ENCODE data around the gene CSGALNACT2.

CSGALNACT2 gene

DNA sequence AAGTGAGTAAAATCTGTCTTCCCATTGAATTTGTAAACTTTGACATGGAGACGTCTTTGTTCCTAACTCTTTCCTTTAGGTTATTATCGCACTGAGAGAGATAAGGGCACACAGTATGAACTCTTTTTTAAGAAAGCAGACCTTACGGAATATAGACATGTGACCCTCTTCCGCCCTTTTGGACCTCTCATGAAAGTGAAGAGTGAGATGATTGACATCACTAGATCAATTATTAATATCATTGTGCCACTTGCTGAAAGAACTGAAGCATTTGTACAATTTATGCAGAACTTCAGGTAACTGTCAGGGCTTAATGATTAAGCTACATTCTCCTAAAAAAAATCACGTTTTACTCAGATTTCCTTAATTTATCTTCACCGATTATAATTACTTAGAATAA lies 20.4 kb downstream of the CSGALNACT2 start:
- no peak for DNase-seq (ENCODE audit: low read depth in 2 of 2)
- H3K4me3 ChIP-seq (replicated peaks in 1 of 2; ENCODE audit: low read depth in 2 of 2, low read length in 2 of 2) = no peak overlapping the region
- TF ChIP-seq, protein P1, sequence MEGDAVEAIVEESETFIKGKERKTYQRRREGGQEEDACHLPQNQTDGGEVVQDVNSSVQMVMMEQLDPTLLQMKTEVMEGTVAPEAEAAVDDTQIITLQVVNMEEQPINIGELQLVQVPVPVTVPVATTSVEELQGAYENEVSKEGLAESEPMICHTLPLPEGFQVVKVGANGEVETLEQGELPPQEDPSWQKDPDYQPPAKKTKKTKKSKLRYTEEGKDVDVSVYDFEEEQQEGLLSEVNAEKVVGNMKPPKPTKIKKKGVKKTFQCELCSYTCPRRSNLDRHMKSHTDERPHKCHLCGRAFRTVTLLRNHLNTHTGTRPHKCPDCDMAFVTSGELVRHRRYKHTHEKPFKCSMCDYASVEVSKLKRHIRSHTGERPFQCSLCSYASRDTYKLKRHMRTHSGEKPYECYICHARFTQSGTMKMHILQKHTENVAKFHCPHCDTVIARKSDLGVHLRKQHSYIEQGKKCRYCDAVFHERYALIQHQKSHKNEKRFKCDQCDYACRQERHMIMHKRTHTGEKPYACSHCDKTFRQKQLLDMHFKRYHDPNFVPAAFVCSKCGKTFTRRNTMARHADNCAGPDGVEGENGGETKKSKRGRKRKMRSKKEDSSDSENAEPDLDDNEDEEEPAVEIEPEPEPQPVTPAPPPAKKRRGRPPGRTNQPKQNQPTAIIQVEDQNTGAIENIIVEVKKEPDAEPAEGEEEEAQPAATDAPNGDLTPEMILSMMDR (IDR thresholded peaks at IDR 0.05; ENCODE audit: low read depth, low read length) = no peak

DNA sequence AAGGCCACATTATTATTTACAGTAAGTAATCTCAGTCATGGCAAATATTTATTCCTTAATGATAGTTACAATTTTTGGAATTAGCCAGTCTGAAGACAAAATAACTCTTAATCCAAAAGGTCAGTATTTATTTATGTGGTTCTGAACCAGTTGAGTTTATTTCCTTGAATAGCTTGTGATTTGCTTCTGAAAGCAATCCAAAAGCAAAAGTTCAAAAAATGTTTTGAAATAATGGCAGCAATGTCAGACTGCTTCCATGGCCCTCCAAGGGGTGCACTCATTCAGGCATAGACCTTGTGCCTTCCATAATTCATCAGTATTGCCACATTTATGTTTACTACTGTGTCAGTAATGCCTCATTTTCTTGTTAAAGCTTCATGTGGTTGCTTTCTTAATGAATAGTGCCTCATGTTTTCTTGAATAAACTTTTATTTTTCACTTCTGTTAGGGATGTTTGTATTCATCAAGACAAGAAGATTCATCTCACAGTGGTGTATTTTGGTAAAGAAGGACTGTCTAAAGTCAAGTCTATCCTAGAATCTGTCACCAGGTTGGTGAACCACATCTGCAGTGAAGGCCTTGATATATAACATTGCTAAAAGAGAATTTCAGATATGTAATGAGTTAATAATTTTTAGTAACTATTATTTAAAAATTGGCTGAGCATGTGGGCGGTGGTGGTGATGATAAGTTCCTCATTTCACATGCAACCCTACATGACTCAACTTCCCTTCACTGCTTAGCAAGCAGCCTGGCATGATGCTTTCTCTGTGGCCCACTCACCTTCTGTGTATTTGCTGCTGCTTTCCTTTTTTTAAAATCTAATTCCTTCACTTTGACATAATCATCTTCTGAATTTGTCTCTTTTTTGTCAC lies 22.0 kb downstream of the CSGALNACT2 start:
- no peak overlapping the region for H3K4me3 ChIP-seq (replicated peaks in 1 of 2; ENCODE audit: low read depth in 2 of 2, low read length in 2 of 2)
- DNase-seq (ENCODE audit: low read depth in 2 of 2) = peak; percentile 60 to 90
- TF ChIP-seq, protein P1 (IDR thresholded peaks at IDR 0.05; ENCODE audit: low read depth, low read length) = no peak

DNA sequence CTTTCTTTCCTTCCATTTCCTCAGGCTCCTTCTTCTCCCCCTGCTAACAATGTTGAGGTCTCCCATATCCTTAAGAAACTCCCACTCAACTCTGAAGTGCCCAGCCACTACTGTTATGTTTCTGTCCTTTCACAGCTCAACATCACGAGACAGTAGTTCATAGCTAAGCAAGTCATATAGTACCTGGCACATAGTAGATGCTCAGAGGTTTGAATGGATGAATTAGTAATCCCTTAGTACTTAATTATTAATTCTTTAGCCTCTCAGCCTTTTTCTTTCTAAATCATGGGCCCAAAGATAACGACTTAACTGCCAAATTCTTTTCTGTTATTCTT lies 22.6 kb downstream of the CSGALNACT2 start:
- peak in 1 of 2 donors; percentile 15 for DNase-seq (ENCODE audit: low read depth in 2 of 2)
- TF ChIP-seq, protein P1 (IDR thresholded peaks at IDR 0.05; ENCODE audit: low read depth, low read length) = no peak
- no peak overlapping the region for H3K4me3 ChIP-seq (replicated peaks in 1 of 2; ENCODE audit: low read depth in 2 of 2, low read length in 2 of 2)

DNA sequence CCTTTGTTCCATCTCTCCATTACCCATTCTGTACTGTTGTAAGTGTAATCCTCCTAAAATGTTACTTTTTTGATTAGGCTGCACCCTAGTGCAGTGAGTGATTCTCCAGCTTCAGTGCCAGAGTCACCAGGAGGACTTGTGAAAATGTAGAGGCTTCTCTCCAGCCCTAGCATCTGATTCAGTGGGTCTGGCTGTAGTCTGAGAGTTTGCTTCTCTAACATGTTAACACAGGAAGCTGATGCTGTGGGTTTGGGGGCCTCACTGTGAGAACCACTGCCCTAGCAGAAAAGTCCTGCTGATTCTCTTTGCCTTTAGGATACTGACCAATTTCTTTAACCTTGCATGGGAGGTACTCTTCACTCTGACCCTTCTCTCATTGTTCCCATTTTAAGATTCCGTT lies 24.4 kb downstream of the CSGALNACT2 start:
- H3K4me3 ChIP-seq (replicated peaks in 1 of 2; ENCODE audit: low read depth in 2 of 2, low read length in 2 of 2) = no peak overlapping the region
- DNase-seq (ENCODE audit: low read depth in 2 of 2) = no peak
- TF ChIP-seq, protein P1 (IDR thresholded peaks at IDR 0.05; ENCODE audit: low read depth, low read length) = no peak

DNA sequence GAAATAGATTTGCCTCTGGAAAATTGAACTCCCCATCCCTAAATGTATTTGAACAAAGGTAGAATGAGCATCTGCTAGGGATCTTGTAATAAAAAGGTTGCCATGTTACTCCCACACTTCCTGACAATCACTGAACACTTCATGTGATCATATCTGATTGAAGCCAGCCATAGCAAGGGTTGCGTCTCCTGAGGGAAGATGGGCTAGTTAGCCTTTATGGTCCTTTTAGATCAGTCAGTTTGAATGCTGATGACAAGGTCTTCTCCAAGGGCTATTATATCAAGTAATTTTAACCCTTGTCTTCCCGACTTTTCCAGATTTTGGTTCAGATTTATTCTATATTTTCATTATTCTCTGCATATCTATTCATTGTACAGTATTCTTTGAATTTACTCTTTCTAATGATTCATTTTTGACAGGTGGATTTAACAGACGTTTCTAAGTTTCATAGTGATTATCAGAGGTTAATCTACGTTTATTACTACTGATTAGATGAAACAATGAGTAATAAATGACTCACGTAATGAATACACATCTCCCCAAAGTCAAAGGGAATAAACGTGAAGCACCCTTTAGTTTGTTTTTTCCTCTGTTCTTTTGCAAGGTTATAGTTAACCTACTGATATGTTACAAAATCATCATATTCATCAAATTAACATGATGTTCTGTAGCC lies 28.1 kb downstream of the CSGALNACT2 start:
- TF ChIP-seq, protein P1 (IDR thresholded peaks at IDR 0.05; ENCODE audit: low read depth, low read length) = no peak
- H3K4me3 ChIP-seq (replicated peaks in 1 of 2; ENCODE audit: low read depth in 2 of 2, low read length in 2 of 2) = no peak overlapping the region
- no peak for DNase-seq (ENCODE audit: low read depth in 2 of 2)

DNA sequence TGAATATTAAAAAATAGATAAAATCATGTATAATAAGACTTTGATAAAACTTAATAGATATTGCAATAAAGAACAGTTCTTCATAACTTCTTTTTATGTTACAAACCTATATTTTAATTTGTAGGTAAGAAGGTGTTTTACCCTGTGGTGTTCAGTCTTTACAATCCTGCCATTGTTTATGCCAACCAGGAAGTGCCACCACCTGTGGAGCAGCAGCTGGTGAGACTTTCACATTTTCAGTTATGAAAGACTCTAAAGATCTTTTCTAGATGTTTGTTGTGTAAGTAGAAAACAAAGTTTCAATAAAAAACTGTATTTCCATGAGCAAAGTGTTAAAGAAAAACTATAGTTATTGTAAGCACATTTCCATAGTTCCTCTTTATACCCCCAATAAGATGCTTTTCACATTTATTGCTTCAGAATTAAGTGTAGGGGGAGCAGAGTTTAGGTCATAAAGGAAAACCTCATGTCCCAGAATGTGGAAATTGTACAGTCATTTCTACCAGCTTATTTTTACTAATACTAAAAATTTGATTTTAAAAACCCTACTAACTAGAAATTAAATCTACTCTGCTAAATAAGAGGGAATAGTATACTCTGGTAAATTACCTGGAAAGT lies 28.7 kb downstream of the CSGALNACT2 start:
- no peak overlapping the region for H3K4me3 ChIP-seq (replicated peaks in 1 of 2; ENCODE audit: low read depth in 2 of 2, low read length in 2 of 2)
- TF ChIP-seq, protein P1 (IDR thresholded peaks at IDR 0.05; ENCODE audit: low read depth, low read length) = no peak
- DNase-seq (ENCODE audit: low read depth in 2 of 2) = no peak
